Epithelial cell of esophagus (primary cell): ENCODE measurements around the gene ZMYND19.

Experiments used
- DNase-seq: peaks from one replicate; pipeline ENCODE4 v3.0.0; 2010; ENCODE audit warnings: low read depth
- H3K4me3 ChIP-seq: 2 replicates; pipeline ENCODE4 v1.5.1; 2011; ENCODE audit warnings: mild to moderate bottlenecking, low read length, control low read depth
- CTCF ChIP-seq: IDR thresholded peaks from 2 replicates; pipeline ENCODE4 v1.5.1; 2011; ENCODE audit warnings: low read depth, mild to moderate bottlenecking, low read length, control low read depth, inconsistent platforms; ENCODE audit not compliant: insufficient read depth; ENCODE audit errors: missing control alignments

The ZMYND19 gene

GRCh38 chr9:137613738-137614523 lies 23.6 kb upstream of the ZMYND19 start:
- TF ChIP-seq CTCF, result no peak
- DNase-seq, result no peak
- peak overlapping the region; percentile 51 for H3K4me3 ChIP-seq

GRCh38 chr9:137613259-137613658 lies 22.9 kb upstream of the ZMYND19 start:
- no peak for TF ChIP-seq CTCF
- H3K4me3 ChIP-seq, result peak overlapping the region; percentile 51
- no peak for DNase-seq

GRCh38 chr9:137612741-137613142 lies 22.4 kb upstream of the ZMYND19 start:
- no peak for TF ChIP-seq CTCF
- no peak for DNase-seq
- peak overlapping the region; percentile 51 for H3K4me3 ChIP-seq

- peak overlapping the region; percentile 51 for H3K4me3 ChIP-seq
- peak; percentile 99 for DNase-seq
- TF ChIP-seq CTCF, result no peak
These were observed 21.6 kb upstream of the ZMYND19 start for GRCh38 chr9:137611623-137612609.

GRCh38 chr9:137610944-137611343 lies 20.6 kb upstream of the ZMYND19 start:
- no peak for TF ChIP-seq CTCF
- H3K4me3 ChIP-seq, result no peak overlapping the region
- peak; percentile 53 for DNase-seq

GRCh38 chr9:137607141-137607857 lies 17.0 kb upstream of the ZMYND19 start:
- H3K4me3 ChIP-seq, result peak overlapping the region; percentile 76
- no peak for TF ChIP-seq CTCF
- DNase-seq, result peak; percentile 48
